Neural cell (in vitro differentiated cells): ENCODE results near the gene RGL1. TPM values are rescaled to one million over a fixed set of nuclear protein-coding genes. Genes with fewer than 3 reads are reported as not detected.

Source experiments
- H2AFZ ChIP-seq: fragments of 200-600, 300-800 bp; sonication (generic), shearing (Covaris generic); 2 replicates; pipeline ENCODE4 v1.6.0; 2014; ENCODE audit warnings: low read depth, mild to moderate bottlenecking, antibody characterized with exemption, low read length, moderate library complexity
- H3F3A ChIP-seq: fragments of 200-600 bp; shearing (Covaris generic); 2 replicates; pipeline ENCODE4 v1.6.1; 2016; ENCODE audit warnings: mild to moderate bottlenecking, moderate library complexity, mixed read lengths, antibody characterized with exemption, low read length; ENCODE audit not compliant: insufficient read depth, poor library complexity, severe bottlenecking
- H3K27ac ChIP-seq: fragments of 200-600, 300-800 bp; sonication (generic), shearing (Covaris generic); 2 replicates; pipeline ENCODE4 v1.5.1; 2014; ENCODE audit warnings: mild to moderate bottlenecking, low read length, moderate library complexity
- H3K27me3 ChIP-seq: fragments of 300-800, 200-600 bp; sonication (generic), shearing (Covaris generic); 2 replicates; pipeline ENCODE4 v1.6.0; 2014; ENCODE audit warnings: mild to moderate bottlenecking, low read depth, low read length, moderate library complexity; ENCODE audit not compliant: insufficient read depth
- H3K36me3 ChIP-seq: fragments of 300-800, 200-600 bp; sonication (generic), shearing (Covaris generic); 2 replicates; pipeline ENCODE4 v1.5.1; 2014; ENCODE audit warnings: mild to moderate bottlenecking, antibody characterized with exemption, low read length, moderate library complexity; ENCODE audit not compliant: insufficient read depth
- H3K4me2 ChIP-seq: fragments of 300-800, 200-600 bp; sonication (generic), shearing (Covaris generic); 2 replicates; pipeline ENCODE4 v1.6.0; 2014; ENCODE audit warnings: mild to moderate bottlenecking, low read length
- H3K4me3 ChIP-seq: fragments of 300-800, 200-600 bp; sonication (generic), shearing (Covaris generic); 2 replicates; pipeline ENCODE4 v1.5.1; 2014; ENCODE audit warnings: mild to moderate bottlenecking, low read length, moderate library complexity
- H3K79me2 ChIP-seq: fragments of 200-600 bp; shearing (Covaris generic); replicated peaks from 2 replicates; pipeline ENCODE4 v1.6.0; 2014; ENCODE audit warnings: mild to moderate bottlenecking, low read length, moderate library complexity; ENCODE audit not compliant: insufficient read depth
- H3K9ac ChIP-seq: fragments of 300-800, 200-600 bp; sonication (generic), shearing (Covaris generic); 2 replicates; pipeline ENCODE4 v1.6.1; 2016; ENCODE audit warnings: mild to moderate bottlenecking, low read length, mixed read lengths
- H3K9me2 ChIP-seq: fragments of 200-600 bp; shearing (Covaris generic); 2 replicates; pipeline ENCODE4 v1.6.1; 2016; ENCODE audit warnings: mild to moderate bottlenecking, low read length, mixed read lengths; ENCODE audit not compliant: insufficient read depth
- H3K9me3 ChIP-seq: fragments of 200-600, 300-800 bp; sonication (generic), shearing (Covaris generic); 2 replicates; pipeline ENCODE4 v1.6.1; 2016; ENCODE audit warnings: mild to moderate bottlenecking, mixed run types, low read length, moderate library complexity, mixed read lengths
- H4K20me1 ChIP-seq: fragments of 200-600 bp; shearing (Covaris generic); 2 replicates; pipeline ENCODE4 v1.6.1; 2016; ENCODE audit warnings: mild to moderate bottlenecking, mixed run types; ENCODE audit not compliant: insufficient read depth
- CTCF ChIP-seq: fragments of 450-650 bp; IDR thresholded peaks from 2 replicates; pipeline ENCODE4 v1.5.1; 2014; ENCODE audit warnings: antibody characterized with exemption, mild to moderate bottlenecking, moderate library complexity; ENCODE audit not compliant: poor library complexity, severe bottlenecking
- EP300 ChIP-seq: fragments of 450-650 bp; conservative IDR thresholded peaks from 2 replicates; pipeline ENCODE4 v1.6.1; 2014; ENCODE audit warnings: antibody characterized with exemption, mild to moderate bottlenecking, moderate library complexity; ENCODE audit not compliant: poor library complexity, severe bottlenecking
- EZH2 ChIP-seq: fragments of 200-600, 300-800 bp; shearing (Covaris generic), sonication (generic); IDR thresholded peaks from 2 replicates; pipeline ENCODE4 v1.6.1; 2014; ENCODE audit warnings: antibody characterized with exemption, low read length, borderline replicate concordance, mild to moderate bottlenecking; ENCODE audit not compliant: insufficient read depth, poor library complexity, severe bottlenecking
- MXI1 ChIP-seq: fragments of 450-650 bp; conservative IDR thresholded peaks from 2 replicates; pipeline ENCODE4 v1.6.1; 2014; ENCODE audit warnings: antibody characterized with exemption, mild to moderate bottlenecking; ENCODE audit not compliant: poor library complexity, severe bottlenecking
- POLR2AphosphoS5 ChIP-seq: IDR thresholded peaks from 2 replicates; pipeline ENCODE4 v1.6.1; 2012
- RAD21 ChIP-seq: fragments of 450-650 bp; conservative IDR thresholded peaks from 2 replicates; pipeline ENCODE4 v1.6.1; 2014; ENCODE audit warnings: antibody characterized with exemption, mild to moderate bottlenecking, moderate library complexity
- REST ChIP-seq: IDR thresholded peaks from 2 replicates; pipeline ENCODE4 v1.6.1; 2012; ENCODE audit warnings: borderline replicate concordance
- SMC3 ChIP-seq: fragments of 450-650 bp; conservative IDR thresholded peaks from 2 replicates; pipeline ENCODE4 v1.6.1; 2014; ENCODE audit warnings: antibody characterized with exemption, mild to moderate bottlenecking, moderate library complexity; ENCODE audit not compliant: poor library complexity
- TAF1 ChIP-seq: IDR thresholded peaks from 2 replicates; pipeline ENCODE4 v1.6.1; 2012; ENCODE audit warnings: low read depth
- polyA plus RNA-seq: library from polyadenylated mRNA; depleted of rRNA; stranded (reverse); fragments of >200 nt; gene quantifications from 2 replicates; pipeline ENCODE4 v1.2.3, GENCODE V29; 2014

Gene RGL1
- polyA plus RNA-seq, 1 donor from 2014 or later: 14.7 TPM

GRCh38 chr1:183836598-183836997 is 31.7 kb downstream of the RGL1 start:
- Histone ChIP-seq H3K9ac (no peak overlapping the region), H2AFZ (no peak overlapping the region), H3K79me2 (no peaks in the 10 kb centered on the region), H4K20me1 (no peaks in the 10 kb centered on the region), H3K27me3 (no peaks in the 10 kb centered on the region), H3F3A (no peaks in the 10 kb centered on the region), H3K4me2 (no peak overlapping the region), H3K4me3 (no peak overlapping the region), H3K9me3 (no peaks in the 10 kb centered on the region), H3K27ac (no peak overlapping the region), H3K36me3 (no peaks in the 10 kb centered on the region), H3K9me2 (no peaks in the 10 kb centered on the region)
- TF ChIP-seq TAF1 (no peak), POLR2AphosphoS5 (no peak), REST (no peak), CTCF (no peak), EZH2 (no peak), RAD21 (no peak), SMC3 (no peak), MXI1 (no peak), EP300 (no peak)

- Histone ChIP-seq H4K20me1 (no peaks in the 10 kb centered on the region), H3K9me3 (no peaks in the 10 kb centered on the region), H3K9me2 (no peaks in the 10 kb centered on the region), H2AFZ (no peak overlapping the region), H3K9ac (no peak overlapping the region), H3F3A (no peaks in the 10 kb centered on the region), H3K79me2 (no peaks in the 10 kb centered on the region), H3K36me3 (no peaks in the 10 kb centered on the region), H3K4me3 (no peak overlapping the region), H3K27ac (no peak overlapping the region), H3K4me2 (no peak overlapping the region), H3K27me3 (no peaks in the 10 kb centered on the region)
- TF ChIP-seq REST (no peak), POLR2AphosphoS5 (no peak), EZH2 (no peak), TAF1 (no peak), MXI1 (no peak), CTCF (no peak), EP300 (no peak), RAD21 (no peak), SMC3 (no peak)
Measured at GRCh38 chr1:183837062-183837461, 32.1 kb downstream of the RGL1 start.
